SK-N-SH (cell line): ENCODE data around the gene RHBDD3. TPM values are rescaled to one million over a fixed set of nuclear protein-coding genes. Genes with fewer than 3 reads are reported as not detected.

Experiments used
- CTCF ChIA-PET: fragments of 300-600, 350-600 bp; formaldehyde crosslinking; extraction: SDS; loops from one replicate; lab custom pipeline; 2021; lab: Yijun Ruan, JAX
- POLR2A ChIA-PET: fragments of 350-600 bp; sonication (Branson Sonifier 250); formaldehyde crosslinking; extraction: SDS; loops from one replicate; lab custom pipeline; 2020; ENCODE audit warnings: antibody characterized with exemption, inconsistent platforms; lab: Yijun Ruan, JAX
- DNase-seq: peaks from one replicate; pipeline ENCODE4 v3.0.0; 2012
- H2AFZ ChIP-seq: fragments of 200-600 bp; sonication (generic); 2 replicates; pipeline ENCODE4 v1.8.1; 2016; ENCODE audit warnings: antibody characterized with exemption, mild to moderate bottlenecking, low read depth
- H3F3A ChIP-seq: fragments of 200-600 bp; sonication (generic); replicated peaks from 2 replicates; pipeline ENCODE3; 2016; ENCODE audit warnings: antibody characterized with exemption, mild to moderate bottlenecking; ENCODE audit not compliant: insufficient read depth
- H3K27ac ChIP-seq, 2 experiments: fragments of 200-500 bp in 1 of 2; fragments of 200-600 bp in 1 of 2; sonication (Bioruptor generic) in 1 of 2; sonication (generic), shearing (Covaris generic) in 1 of 2; 2 replicates each; pipeline versions ENCODE4 v1.5.1 to v1.6.1; 2014 to 2016; ENCODE audit warnings: low read depth in 2 of 2, inconsistent platforms in 1 of 2, low read length in 1 of 2, mild to moderate bottlenecking in 1 of 2, mixed read lengths in 1 of 2
- H3K27me3 ChIP-seq: fragments of 200-600 bp; sonication (generic), shearing (Covaris generic); 2 replicates; pipeline ENCODE4 v1.6.1; 2016; ENCODE audit warnings: mixed run types; ENCODE audit not compliant: insufficient read depth
- H3K36me3 ChIP-seq, 2 experiments: fragments of 200-500 bp in 1 of 2; fragments of 200-600 bp in 1 of 2; sonication (Bioruptor generic) in 1 of 2; sonication (generic) in 1 of 2; replicated peaks in 1 of 2; 2 replicates each; pipeline versions ENCODE3 to v1.5.1; 2014 to 2016; ENCODE audit warnings: low read length in 1 of 2, mild to moderate bottlenecking in 1 of 2; ENCODE audit not compliant: insufficient read depth in 2 of 2, control insufficient read depth in 1 of 2
- H3K4me1 ChIP-seq, 2 experiments: fragments of 200-500 bp in 1 of 2; fragments of 200-600 bp in 1 of 2; sonication (Bioruptor generic) in 1 of 2; sonication (generic), shearing (Covaris generic) in 1 of 2; 2 replicates each; pipeline versions ENCODE4 v1.5.1 to v1.6.1; 2014 to 2016; ENCODE audit warnings: low read depth in 1 of 2, low read length in 1 of 2, mixed run types in 1 of 2; ENCODE audit not compliant: insufficient read depth in 2 of 2, control insufficient read depth in 1 of 2
- H3K4me2 ChIP-seq: fragments of 200-600 bp; sonication (generic), shearing (Covaris generic); 2 replicates; pipeline ENCODE4 v1.6.1; 2017; ENCODE audit warnings: mixed run types
- H3K4me3 ChIP-seq, 2 experiments: fragments of 200-500 bp in 1 of 2; fragments of 200-600 bp in 1 of 2; sonication (Bioruptor generic) in 1 of 2; sonication (generic), shearing (Covaris generic) in 1 of 2; 2 replicates each; pipeline versions ENCODE4 v1.5.1 to v1.8.1; 2014 to 2016; ENCODE audit warnings: low read depth in 2 of 2, inconsistent platforms in 1 of 2, low read length in 1 of 2, mild to moderate bottlenecking in 1 of 2, mixed read lengths in 1 of 2, moderate library complexity in 1 of 2
- H3K79me2 ChIP-seq: fragments of 200-600 bp; sonication (generic); 2 replicates; pipeline ENCODE4 v1.8.1; 2017; ENCODE audit warnings: mild to moderate bottlenecking; ENCODE audit not compliant: insufficient read depth
- H3K9ac ChIP-seq: fragments of 200-600 bp; sonication (generic); 2 replicates; pipeline ENCODE4 v1.6.1; 2017; ENCODE audit warnings: mixed run types
- H3K9me2 ChIP-seq: fragments of 200-600 bp; sonication (generic); 2 replicates; pipeline ENCODE4 v1.6.1; 2017; ENCODE audit warnings: mixed run types
- H3K9me3 ChIP-seq: fragments of 200-600 bp; sonication (generic); 2 replicates; pipeline ENCODE4 v1.6.1; 2017; ENCODE audit warnings: mixed run types, mild to moderate bottlenecking, moderate library complexity
- H4K20me1 ChIP-seq: fragments of 200-600 bp; sonication (generic); 2 replicates; pipeline ENCODE4 v1.6.1; 2017; ENCODE audit warnings: mild to moderate bottlenecking, mixed run types; ENCODE audit not compliant: insufficient read depth
- CHD2 ChIP-seq: fragments of 150-350 bp; IDR thresholded peaks from 2 replicates; pipeline ENCODE4 v1.6.1; 2018; ENCODE audit warnings: low read length; ENCODE audit not compliant: partially characterized antibody
- EP300 ChIP-seq, 2 experiments: IDR thresholded peaks; 2 replicates each; pipeline versions ENCODE4 v1.4.0 to v1.6.1; 2012; ENCODE audit warnings: borderline replicate concordance in 1 of 2, low read depth in 1 of 2, low read length in 1 of 2
- FOSL2 ChIP-seq: IDR thresholded peaks from 2 replicates; pipeline ENCODE4 v1.4.0; 2012; ENCODE audit warnings: low read depth, mild to moderate bottlenecking, moderate library complexity, borderline replicate concordance
- FOXJ3 ChIP-seq: sonication (generic); formaldehyde crosslinking; IDR thresholded peaks from 2 replicates; pipeline ENCODE4 v1.5.1; 2020; ENCODE audit warnings: mild to moderate bottlenecking, missing genetic modification reagents
- GABPA ChIP-seq: IDR thresholded peaks from 2 replicates; pipeline ENCODE4 v1.4.0; 2012; ENCODE audit warnings: low read depth, mild to moderate bottlenecking
- GATA2 ChIP-seq: sonication (generic); formaldehyde crosslinking; IDR thresholded peaks from 2 replicates; pipeline ENCODE4 v1.5.0; 2020; ENCODE audit warnings: mild to moderate bottlenecking, missing genetic modification reagents
- IRF3 ChIP-seq: fragments of 150-350 bp; IDR thresholded peaks from 2 replicates; pipeline ENCODE4 v1.6.1; 2016; ENCODE audit warnings: mild to moderate bottlenecking, low read depth, low read length
- JUND ChIP-seq: IDR thresholded peaks from 2 replicates; pipeline ENCODE4 v1.4.0; 2012
- NRF1 ChIP-seq: IDR thresholded peaks from 2 replicates; pipeline ENCODE4 v1.6.1; 2012; ENCODE audit warnings: low read depth, mild to moderate bottlenecking, low read length
- RCOR1 ChIP-seq: fragments of 150-350 bp; IDR thresholded peaks from 2 replicates; pipeline ENCODE4 v1.6.1; 2017; ENCODE audit warnings: antibody characterized with exemption, low read length
- REST ChIP-seq: IDR thresholded peaks from 2 replicates; pipeline ENCODE4 v1.6.1; 2012; ENCODE audit warnings: mild to moderate bottlenecking, low read depth, low read length, moderate library complexity
- RFX5 ChIP-seq: IDR thresholded peaks from 2 replicates; pipeline ENCODE4 v1.6.1; 2012; ENCODE audit warnings: mild to moderate bottlenecking, improper control_type of control experiment, low read length
- SIN3A ChIP-seq: IDR thresholded peaks from 2 replicates; pipeline ENCODE4 v1.6.1; 2012; ENCODE audit warnings: low read depth, mild to moderate bottlenecking, low read length, moderate library complexity, borderline replicate concordance
- SMC3 ChIP-seq: IDR thresholded peaks from 2 replicates; pipeline ENCODE4 v1.6.1; 2012; ENCODE audit warnings: low read depth, low read length, improper control_type of control experiment
- TAF1 ChIP-seq: IDR thresholded peaks from 2 replicates; pipeline ENCODE4 v1.6.1; 2012; ENCODE audit warnings: low read depth, mild to moderate bottlenecking, low read length, moderate library complexity, borderline replicate concordance
- TCF12 ChIP-seq: IDR thresholded peaks from 2 replicates; pipeline ENCODE4 v1.4.0; 2012
- USF1 ChIP-seq: IDR thresholded peaks from 2 replicates; pipeline ENCODE4 v1.4.0; 2012; ENCODE audit warnings: low read depth, borderline replicate concordance
- USF2 ChIP-seq: fragments of 150-350 bp; IDR thresholded peaks from 2 replicates; pipeline ENCODE4 v1.6.1; 2017; ENCODE audit warnings: antibody characterized with exemption, low read length, low read depth, borderline replicate concordance
- YY1 ChIP-seq: IDR thresholded peaks from 2 replicates; pipeline ENCODE4 v1.4.0; 2012; ENCODE audit warnings: low read depth, mild to moderate bottlenecking
- WGBS: methylation state at CpG from one replicate; pipeline ENCODE4 v1.1.6; 2017; ENCODE audit warnings: low lambda C conversion rate; 5-methylcytosine and 5-hydroxymethylcytosine counted together
- polyA plus RNA-seq, 3 experiments: library from polyadenylated mRNA; depleted of rRNA; stranded (reverse); fragments of >200 nt; gene quantifications; 2 replicates each; pipeline ENCODE4 v1.2.3, GENCODE V29; 2012

The RHBDD3 gene
- polyA plus RNA-seq, 1 of the 3 experiments (the other 2 are of a cell fraction), result 19.0 TPM

- POLR2A ChIA-PET, result no interaction called here
- Histone ChIP-seq H3K4me2 (no peak overlapping the region), H3K9ac (no peak overlapping the region), H3K27ac (no peak overlapping the region), H3K9me3 (no peaks in the 10 kb centered on the region), H3K27me3 (no peaks in the 10 kb centered on the region; the same call in 1 of the 2 replicates), H3K79me2 (no peaks in the 10 kb centered on the region), H3K9me2 (no peaks in the 10 kb centered on the region), H2AFZ (no peak overlapping the region), H3K4me3 (no peak overlapping the region), H3K36me3 (no peaks in the 10 kb centered on the region), H3F3A (no peaks in the 10 kb centered on the region), H4K20me1 (no peaks in the 10 kb centered on the region), H3K4me1 (peaks cover 0 to 4% of the 10 kb centered on the region in 2 experiments; a peak in 1 of 4 replicates)
- CTCF ChIA-PET, result interaction anchor here (4.1 kb wide), 1 partner anchor 34 kb away, joined by 27 read pairs; no protein-coding TSS in a partner anchor
- TF ChIP-seq TCF12 (no peak), SMC3 (no peak), YY1 (no peak), GABPA (no peak), RFX5 (no peak), NRF1 (no peak), TAF1 (no peak), GATA2 (CRISPR knock-in tag) (no peak), USF2 (no peak), FOXJ3 (CRISPR knock-in tag) (no peak), USF1 (no peak), EP300 (IDR thresholded peaks at IDR 0.05; ENCODE audit: borderline replicate concordance in 1 of 2, low read depth in 1 of 2, low read length in 1 of 2) (no peak), REST (no peak), SIN3A (no peak), FOSL2 (no peak), RCOR1 (no peak), JUND (no peak), IRF3 (no peak), CHD2 (no peak)
- 85% methylated on average over 8 of the region's 11 CpGs for WGBS
- no peak for DNase-seq
Measured at GRCh38 chr22:29211066-29211465, 56.7 kb downstream of the RHBDD3 start.

Other genes with a start within 250 kb of the RHBDD3 start
- not detected in 2 replicates for gene C22orf31, start 206.2 kb downstream of the RHBDD3 start, polyA plus RNA-seq (2012; rRNA removed)
- gene KREMEN1, start 194.9 kb downstream of the RHBDD3 start, polyA plus RNA-seq (2012; rRNA removed), result 7.9 and 10.0 TPM in 2 replicates
- gene EMID1, start 62.1 kb downstream of the RHBDD3 start, polyA plus RNA-seq (2012; rRNA removed), result 0.71 and 1.1 TPM in 2 replicates
- 173 and 234 TPM in 2 replicates for gene EWSR1, start 287 bp upstream of the RHBDD3 start, polyA plus RNA-seq (2012; rRNA removed)
- gene GAS2L1, start 38.7 kb upstream of the RHBDD3 start, polyA plus RNA-seq (2012; rRNA removed), result 16.8 and 21.8 TPM in 2 replicates
- 0.18 and 0.36 TPM in 2 replicates for gene RASL10A, start 47.7 kb upstream of the RHBDD3 start, polyA plus RNA-seq (2012; rRNA removed)
- gene AP1B1, start 120.6 kb upstream of the RHBDD3 start, polyA plus RNA-seq (2012; rRNA removed), result 40.4 and 51.9 TPM in 2 replicates
- gene RFPL1, start 170.6 kb upstream of the RHBDD3 start, polyA plus RNA-seq (2012; rRNA removed), result not detected in 2 replicates
- gene NEFH, start 212.2 kb upstream of the RHBDD3 start, polyA plus RNA-seq (2012; rRNA removed), result 3.5 TPM in 2 replicates